Suprapubic skin (tissue), 4 donors: ENCODE data around the gene LRMDA. TPM values are rescaled to one million over a fixed set of nuclear protein-coding genes. Genes with fewer than 3 reads are reported as not detected.

Source experiments
- DNase-seq, 2 donors: peaks; one replicate each; pipeline ENCODE4 v3.0.0-alpha.2; 2019; ENCODE audit warnings: low spot score in 2 of 2
- H3K27ac ChIP-seq: fragments of 200-600 bp; sonication (generic); one replicate; pipeline ENCODE4 v1.5.1; 2019
- H3K27me3 ChIP-seq: fragments of 200-600 bp; sonication (generic); one replicate; pipeline ENCODE4 v1.5.1; 2019
- H3K36me3 ChIP-seq: fragments of 200-600 bp; sonication (generic); one replicate; pipeline ENCODE4 v1.5.1; 2019
- H3K4me1 ChIP-seq: fragments of 200-600 bp; sonication (generic); one replicate; pipeline ENCODE4 v1.5.1; 2019
- H3K4me3 ChIP-seq: fragments of 200-600 bp; sonication (generic); one replicate; pipeline ENCODE4 v1.5.1; 2019; ENCODE audit warnings: mild to moderate bottlenecking
- H3K9me3 ChIP-seq: fragments of 200-600 bp; sonication (generic); one replicate; pipeline ENCODE4 v1.5.1; 2019
- EP300 ChIP-seq: sonication (generic); formaldehyde crosslinking; IDR thresholded peaks from one replicate; pipeline ENCODE4 v1.6.1; 2017; ENCODE audit warnings: antibody characterized with exemption
- POLR2A ChIP-seq, 2 donors: fragments of 450-650 bp; IDR thresholded peaks; one replicate each; pipeline ENCODE4 v1.6.1; 2017; ENCODE audit warnings: antibody characterized with exemption in 2 of 2, mild to moderate bottlenecking in 2 of 2, moderate library complexity in 2 of 2
- POLR2AphosphoS5 ChIP-seq, 3 donors: sonication (generic); formaldehyde crosslinking; IDR thresholded peaks; one replicate each; pipeline ENCODE4 v1.6.1; 2017; ENCODE audit warnings: antibody characterized with exemption in 3 of 3
- WGBS: methylation state at CpG from one replicate; pipeline ENCODE4 v1.1.5; 2018; 5-methylcytosine and 5-hydroxymethylcytosine counted together
- total RNA-seq, 4 donors: library from RNA; depleted of rRNA; stranded (reverse); fragments of >200 nt; gene quantifications; one replicate each; pipeline ENCODE4 v1.1.0, GENCODE V29; 2016
- TF ChIP-seq, protein P1 (sequence below), 2 donors: fragments of 200-600 bp in 1 of 2; fragments of 450-650 bp in 1 of 2; sonication (generic) in 1 of 2; IDR thresholded peaks; one replicate each; pipeline ENCODE4 v1.5.1; 2016 to 2019; ENCODE audit warnings: antibody characterized with exemption in 2 of 2, mild to moderate bottlenecking in 1 of 2, moderate library complexity in 1 of 2

Gene LRMDA
- total RNA-seq, 4 donors from 2014 or later, result 0.10 to 2.9 (median 1.9) TPM; not detected in 1

DNA sequence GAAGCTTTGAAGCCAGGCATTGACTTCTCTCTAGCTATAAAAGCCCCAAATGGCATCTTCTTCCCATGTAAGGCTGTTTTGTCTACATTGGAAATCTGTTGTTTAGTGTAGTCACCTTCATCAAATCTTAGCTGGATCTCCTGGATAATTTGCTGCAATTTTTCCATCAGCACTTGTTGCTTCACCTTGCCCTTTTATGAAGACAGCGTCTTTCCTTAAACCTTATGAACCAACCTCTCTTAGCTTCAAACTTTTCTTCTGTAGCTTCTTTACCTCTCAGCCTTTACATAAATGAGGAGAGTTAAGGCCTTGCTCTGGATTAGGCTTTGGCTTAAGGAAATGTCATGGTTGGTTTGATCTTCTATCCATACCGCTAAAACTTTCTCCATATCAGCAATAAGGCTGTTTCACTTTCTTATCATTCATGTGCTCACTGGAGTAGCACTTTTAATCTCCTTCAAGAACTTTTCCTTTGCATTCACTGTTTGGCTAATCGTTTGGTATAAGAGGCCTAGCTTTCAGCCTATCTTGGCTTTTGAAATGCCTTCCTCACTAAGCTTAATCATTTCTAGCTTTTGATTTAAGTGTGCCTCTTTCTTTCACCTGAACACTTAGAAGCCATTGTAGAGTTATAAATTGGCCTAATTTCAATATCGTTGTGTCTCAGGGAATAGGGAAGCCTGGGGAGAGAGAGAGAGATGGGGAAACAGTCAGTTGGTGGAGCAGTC lies 803.2 kb downstream of the LRMDA start:
- TF ChIP-seq POLR2AphosphoS5 (IDR thresholded peaks at IDR 0.05) (no peak), POLR2A (IDR thresholded peaks at IDR 0.05) (no peak), EP300 (no peak)
- TF ChIP-seq, protein P1, sequence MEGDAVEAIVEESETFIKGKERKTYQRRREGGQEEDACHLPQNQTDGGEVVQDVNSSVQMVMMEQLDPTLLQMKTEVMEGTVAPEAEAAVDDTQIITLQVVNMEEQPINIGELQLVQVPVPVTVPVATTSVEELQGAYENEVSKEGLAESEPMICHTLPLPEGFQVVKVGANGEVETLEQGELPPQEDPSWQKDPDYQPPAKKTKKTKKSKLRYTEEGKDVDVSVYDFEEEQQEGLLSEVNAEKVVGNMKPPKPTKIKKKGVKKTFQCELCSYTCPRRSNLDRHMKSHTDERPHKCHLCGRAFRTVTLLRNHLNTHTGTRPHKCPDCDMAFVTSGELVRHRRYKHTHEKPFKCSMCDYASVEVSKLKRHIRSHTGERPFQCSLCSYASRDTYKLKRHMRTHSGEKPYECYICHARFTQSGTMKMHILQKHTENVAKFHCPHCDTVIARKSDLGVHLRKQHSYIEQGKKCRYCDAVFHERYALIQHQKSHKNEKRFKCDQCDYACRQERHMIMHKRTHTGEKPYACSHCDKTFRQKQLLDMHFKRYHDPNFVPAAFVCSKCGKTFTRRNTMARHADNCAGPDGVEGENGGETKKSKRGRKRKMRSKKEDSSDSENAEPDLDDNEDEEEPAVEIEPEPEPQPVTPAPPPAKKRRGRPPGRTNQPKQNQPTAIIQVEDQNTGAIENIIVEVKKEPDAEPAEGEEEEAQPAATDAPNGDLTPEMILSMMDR (IDR thresholded peaks at IDR 0.05), result no peak
- no peak overlapping the region for H3K4me3 ChIP-seq
- no peaks in the 10 kb centered on the region for H3K27me3 ChIP-seq
- H3K36me3 ChIP-seq, result no peaks in the 10 kb centered on the region
- no peak for DNase-seq
- no peaks in the 10 kb centered on the region for H3K9me3 ChIP-seq
- H3K4me1 ChIP-seq, result no peaks in the 10 kb centered on the region
- no peak overlapping the region for H3K27ac ChIP-seq
- 92% methylated on average over 4 of the region's 4 CpGs for WGBS

DNA sequence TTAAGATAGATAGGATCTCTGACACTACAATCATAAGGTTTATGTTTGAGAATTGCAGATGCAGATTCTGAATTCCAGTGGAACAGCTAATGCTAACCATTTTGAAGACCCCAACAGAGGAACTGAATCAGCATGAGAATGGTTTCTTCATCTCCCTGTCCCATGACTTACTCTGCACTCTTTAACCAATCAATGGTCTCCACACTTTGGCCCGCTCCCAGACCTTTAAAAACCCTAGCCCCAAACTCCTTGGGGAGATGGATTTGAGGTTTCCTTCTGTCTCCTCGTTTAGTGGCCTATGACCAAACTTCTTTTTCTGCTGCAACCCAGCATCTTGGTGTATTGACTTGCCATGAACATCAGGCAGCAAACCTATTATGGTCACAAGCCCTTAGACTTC lies 804.9 kb downstream of the LRMDA start:
- TF ChIP-seq, protein P1 (IDR thresholded peaks at IDR 0.05), result no peak
- no peak for TF ChIP-seq POLR2AphosphoS5 (IDR thresholded peaks at IDR 0.05)
- no peak for TF ChIP-seq POLR2A (IDR thresholded peaks at IDR 0.05)
- TF ChIP-seq EP300, result no peak
- DNase-seq, result no peak
- 53% methylated on average over 2 of the region's 2 CpGs for WGBS
- Histone ChIP-seq H3K27ac (no peak overlapping the region), H3K4me1 (no peaks in the 10 kb centered on the region), H3K27me3 (no peaks in the 10 kb centered on the region), H3K4me3 (no peak overlapping the region), H3K9me3 (no peaks in the 10 kb centered on the region), H3K36me3 (no peaks in the 10 kb centered on the region)

DNA sequence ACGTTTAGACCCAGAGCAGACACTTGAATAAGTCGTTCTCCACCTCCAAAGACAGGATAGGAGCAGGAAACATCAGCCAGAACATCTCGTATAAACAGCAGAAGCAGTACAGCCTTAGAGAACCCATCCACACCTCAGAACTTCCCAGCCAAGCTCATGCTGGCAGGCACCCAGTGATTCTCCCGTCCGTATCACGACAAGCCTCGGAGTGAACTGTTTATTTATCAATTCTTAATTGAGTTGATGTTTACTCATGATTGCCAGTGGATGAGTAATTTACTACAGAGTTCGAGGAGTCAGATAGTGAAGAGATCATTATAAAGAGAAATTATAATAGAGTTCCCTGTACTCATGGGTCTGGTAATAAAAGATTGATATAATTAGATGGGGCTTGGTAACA lies 811.5 kb downstream of the LRMDA start:
- Histone ChIP-seq H3K9me3 (no peaks in the 10 kb centered on the region), H3K27ac (no peak overlapping the region), H3K27me3 (no peaks in the 10 kb centered on the region), H3K36me3 (no peaks in the 10 kb centered on the region), H3K4me3 (no peak overlapping the region), H3K4me1 (no peaks in the 10 kb centered on the region)
- DNase-seq, result no peak
- no peak for TF ChIP-seq POLR2A (IDR thresholded peaks at IDR 0.05)
- TF ChIP-seq, protein P1 (IDR thresholded peaks at IDR 0.05), result no peak
- TF ChIP-seq EP300, result no peak
- TF ChIP-seq POLR2AphosphoS5 (IDR thresholded peaks at IDR 0.05), result no peak
- 79% methylated on average over 8 of the region's 8 CpGs for WGBS

DNA sequence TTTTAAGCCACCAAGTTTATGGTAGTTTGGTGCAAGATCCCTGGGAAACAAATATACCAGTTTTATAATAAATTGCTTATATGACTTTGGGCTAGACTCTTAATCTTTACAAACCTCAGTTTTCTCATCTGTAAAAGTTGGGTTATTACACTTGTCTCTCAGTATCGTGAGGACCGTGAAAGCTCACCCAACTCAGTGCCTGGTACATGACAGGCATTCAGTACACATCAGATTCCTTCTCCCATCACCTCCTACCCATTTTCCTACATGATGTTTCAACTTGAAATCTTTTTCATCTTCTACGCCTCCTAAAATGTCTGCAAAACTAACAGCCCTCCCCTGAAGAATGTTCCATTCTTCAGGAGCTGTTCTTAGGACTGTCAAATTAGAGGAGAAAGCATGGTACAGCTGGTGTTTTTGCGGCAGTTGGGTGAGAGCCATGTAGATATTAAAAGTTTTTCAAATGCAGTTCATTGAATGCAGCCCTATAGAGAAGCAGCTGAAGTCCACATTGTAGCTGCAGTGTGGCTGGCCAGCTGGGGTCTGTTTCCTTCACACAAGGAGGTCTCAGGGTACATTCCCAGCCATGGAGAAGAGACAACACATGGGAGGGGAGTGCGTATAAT lies 812.8 kb downstream of the LRMDA start:
- H3K4me1 ChIP-seq, result no peaks in the 10 kb centered on the region
- H3K36me3 ChIP-seq, result no peaks in the 10 kb centered on the region
- no peaks in the 10 kb centered on the region for H3K27me3 ChIP-seq
- H3K9me3 ChIP-seq, result no peaks in the 10 kb centered on the region
- H3K27ac ChIP-seq, result no peak overlapping the region
- 91% methylated on average over 5 of the region's 5 CpGs for WGBS
- TF ChIP-seq, protein P1 (IDR thresholded peaks at IDR 0.05), result no peak
- no peak for TF ChIP-seq EP300
- TF ChIP-seq POLR2A (IDR thresholded peaks at IDR 0.05), result no peak
- TF ChIP-seq POLR2AphosphoS5 (IDR thresholded peaks at IDR 0.05), result no peak
- no peak overlapping the region for H3K4me3 ChIP-seq
- DNase-seq, result no peak

DNA sequence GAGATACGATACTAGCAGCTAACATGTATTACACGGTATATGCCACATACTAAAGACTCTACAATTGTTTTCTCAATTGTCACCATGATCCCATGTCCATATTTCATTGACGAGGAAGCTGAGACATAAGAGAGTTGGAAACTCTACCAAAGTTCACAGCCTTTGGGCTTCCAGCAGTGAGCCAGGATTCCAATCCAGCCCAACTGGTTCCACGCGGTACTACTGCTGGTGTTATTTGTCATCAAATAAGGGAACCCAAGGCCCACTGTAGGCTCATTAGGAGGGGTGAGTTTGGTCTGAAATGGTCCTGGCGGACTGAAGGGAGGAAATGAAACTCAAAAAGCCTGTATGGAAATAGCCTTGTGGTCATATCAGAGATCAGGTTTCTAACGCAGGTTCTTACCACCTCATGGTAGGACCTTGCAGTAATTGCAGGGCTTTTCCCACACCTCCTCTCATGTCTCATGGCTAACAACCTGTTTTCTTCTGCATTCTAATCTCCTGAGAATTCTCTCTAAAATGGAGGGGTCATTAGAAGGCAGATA lies 814.6 kb downstream of the LRMDA start:
- Histone ChIP-seq H3K9me3 (no peaks in the 10 kb centered on the region), H3K4me1 (no peaks in the 10 kb centered on the region), H3K27me3 (no peaks in the 10 kb centered on the region), H3K27ac (no peak overlapping the region), H3K4me3 (no peak overlapping the region), H3K36me3 (no peaks in the 10 kb centered on the region)
- no peak for DNase-seq
- no peak for TF ChIP-seq POLR2AphosphoS5 (IDR thresholded peaks at IDR 0.05)
- TF ChIP-seq, protein P1 (IDR thresholded peaks at IDR 0.05), result no peak
- no peak for TF ChIP-seq POLR2A (IDR thresholded peaks at IDR 0.05)
- no peak for TF ChIP-seq EP300
- WGBS, result 89% methylated on average over 7 of the region's 7 CpGs
